WI38 (cell line): ENCODE data around the gene TAAR9.

Source experiments
- H3K4me3 ChIP-seq: 2 replicates; pipeline ENCODE4 v1.5.1; 2011; ENCODE audit warnings: low read depth, mild to moderate bottlenecking, control low read depth, low read length
- CTCF ChIP-seq: IDR thresholded peaks from 2 replicates; pipeline ENCODE4 v1.5.1; 2012; ENCODE audit warnings: low read depth, mild to moderate bottlenecking, control low read depth, low read length

The TAAR9 gene

GRCh38 chr6:132568611-132569010, 30.5 kb downstream of the TAAR9 start:
- H3K4me3 ChIP-seq, result no peak overlapping the region
- no peak for TF ChIP-seq CTCF

- TF ChIP-seq CTCF, result no peak
- H3K4me3 ChIP-seq, result no peak overlapping the region
Observed at GRCh38 chr6:132569170-132569569, 31.1 kb downstream of the TAAR9 start.

- no peak within 1 kb of the TSS for H3K4me3 ChIP-seq
- no peak for TF ChIP-seq CTCF
Observed at GRCh38 chr6:132570221-132570777, 32.2 kb downstream of the TAAR9 start, which contains the start of gene TAAR6. Gene TAAR6, plus strand, starts transcription at chr6:132570322. Its CDS starts 0 bp downstream, at chr6:132570322.

- no peak for TF ChIP-seq CTCF
- H3K4me3 ChIP-seq, result no peak overlapping the region
Observed at GRCh38 chr6:132571774-132572173, 33.7 kb downstream of the TAAR9 start.

- no peak for TF ChIP-seq CTCF
- no peak overlapping the region for H3K4me3 ChIP-seq
Observed at GRCh38 chr6:132584698-132585097, 46.6 kb downstream of the TAAR9 start.

GRCh38 chr6:132587424-132587823, 49.3 kb downstream of the TAAR9 start:
- no peak for TF ChIP-seq CTCF
- no peak overlapping the region for H3K4me3 ChIP-seq
